Common myeloid progenitor, CD34-positive (primary cell): Measurements from ENCODE around the gene KRTAP12-1.

ENCODE experiments used
- CTCF ChIA-PET: fragments of 350-600 bp; sonication (Branson Sonifier 250); formaldehyde crosslinking; loops from one replicate; lab custom pipeline; 2021; ENCODE audit warnings: antibody characterized with exemption; lab: Charles Lee
- POLR2A ChIA-PET: fragments of 350-600 bp; sonication (Branson Sonifier 250); formaldehyde crosslinking; loops from one replicate; lab custom pipeline; 2021; ENCODE audit warnings: antibody characterized with exemption; lab: Charles Lee
- DNase-seq, 3 donors: peaks; one replicate each; pipeline versions ENCODE4 v3.0.0 to v3.0.0-alpha.2; 2013
- H3K27ac ChIP-seq, 2 experiments: 1 replicate in 1 of 2; 2 replicates in 1 of 2; pipeline ENCODE4 v1.7.0; 2013; ENCODE audit warnings: inconsistent platforms in 2 of 2, low read length in 2 of 2, mild to moderate bottlenecking in 2 of 2, low read depth in 1 of 2, moderate library complexity in 1 of 2; ENCODE audit not compliant: severe bottlenecking in 2 of 2, insufficient read depth in 1 of 2, poor library complexity in 1 of 2
- H3K27me3 ChIP-seq, 5 experiments: replicated peaks in 2 of 5; 1 replicate in 3 of 5; 2 replicates in 2 of 5; pipeline versions ENCODE4 v1.6.1 to v1.7.0; 2013; ENCODE audit warnings: low read length in 4 of 5, mild to moderate bottlenecking in 2 of 5, moderate library complexity in 2 of 5, inconsistent platforms in 1 of 5; ENCODE audit not compliant: insufficient read depth in 5 of 5, control insufficient read depth in 4 of 5
- H3K36me3 ChIP-seq, 4 experiments: 1 replicate in 2 of 4; 2 replicates in 2 of 4; pipeline versions ENCODE4 v1.6.1 to v1.7.0; 2013; ENCODE audit warnings: low read length in 3 of 4, control low read depth in 1 of 4, mild to moderate bottlenecking in 1 of 4; ENCODE audit not compliant: control insufficient read depth in 4 of 4, insufficient read depth in 4 of 4
- H3K4me1 ChIP-seq, 4 experiments: 1 replicate in 3 of 4; 2 replicates in 1 of 4; pipeline versions ENCODE4 v1.6.1 to v1.7.1; 2013; ENCODE audit warnings: low read length in 3 of 4, mild to moderate bottlenecking in 3 of 4, control low read depth in 1 of 4, inconsistent platforms in 1 of 4, moderate library complexity in 1 of 4; ENCODE audit not compliant: control insufficient read depth in 4 of 4, insufficient read depth in 4 of 4; ENCODE audit errors: control extremely low read depth in 1 of 4
- H3K4me3 ChIP-seq, 7 experiments: 1 replicate in 4 of 7; 2 replicates in 3 of 7; pipeline versions ENCODE4 v1.5.1 to v1.7.0; 2013; ENCODE audit warnings: mild to moderate bottlenecking in 7 of 7, low read length in 6 of 7, moderate library complexity in 6 of 7, inconsistent platforms in 2 of 7, low read depth in 2 of 7, control low read depth in 1 of 7; ENCODE audit not compliant: insufficient read depth in 4 of 7, control insufficient read depth in 1 of 7; ENCODE audit errors: extremely low read depth in 1 of 7
- H3K9me3 ChIP-seq, 5 experiments: 1 replicate in 4 of 5; 2 replicates in 1 of 5; pipeline versions ENCODE4 v1.6.1 to v1.7.1; 2013; ENCODE audit warnings: low read length in 4 of 5, mild to moderate bottlenecking in 2 of 5, inconsistent platforms in 1 of 5, low read depth in 1 of 5, moderate library complexity in 1 of 5; ENCODE audit not compliant: control insufficient read depth in 4 of 5, insufficient read depth in 2 of 5; ENCODE audit errors: control extremely low read depth in 1 of 5
- WGBS: methylation state at CpG from one replicate; pipeline ENCODE4 v1.1.5; 2013; ENCODE audit not compliant: insufficient coverage; 5-methylcytosine and 5-hydroxymethylcytosine counted together

Gene KRTAP12-1

GRCh38 chr21:44684077-44684476, 2.1 kb upstream of the KRTAP12-1 start:
- H3K36me3 ChIP-seq, result no peaks in the 10 kb centered on the region
- CTCF ChIA-PET, result no interaction called here
- 83% methylated on average over 6 of the region's 7 CpGs for WGBS

GRCh38 chr21:44682580-44683151, 703 bp upstream of the KRTAP12-1 start:
- peaks cover 0 to 4% (median 2%) of the 10 kb centered on the region in 5 experiments for H3K27me3 ChIP-seq
- 88% methylated on average over 14 of the region's 15 CpGs for WGBS
- CTCF ChIA-PET, result no interaction called here
- peaks cover 0 to 2% (median 0%) of the 10 kb centered on the region in 5 experiments for H3K9me3 ChIP-seq
- peaks cover 0 to 16% (median 10%) of the 10 kb centered on the region in 4 experiments for H3K4me1 ChIP-seq
- H3K36me3 ChIP-seq, result no peaks in the 10 kb centered on the region
- POLR2A ChIA-PET, result no interaction called here
- H3K4me3 ChIP-seq, result no peak overlapping the region
- no peak for DNase-seq
- H3K27ac ChIP-seq, result no peak overlapping the region

More at GRCh38 chr21:44684077-44684476, 2.1 kb upstream of the KRTAP12-1 start:
- POLR2A ChIA-PET, result no interaction called here
- DNase-seq, result no peak
- H3K9me3 ChIP-seq, result no peaks in the 10 kb centered on the region
- H3K27me3 ChIP-seq, result peaks cover 0 to 4% (median 0%) of the 10 kb centered on the region in 5 experiments
- H3K4me3 ChIP-seq, result no peak overlapping the region
- no peak overlapping the region for H3K27ac ChIP-seq
- peaks cover 0 to 16% (median 10%) of the 10 kb centered on the region in 4 experiments for H3K4me1 ChIP-seq

- ChIA-PET CTCF (no interaction called here), POLR2A (no interaction called here)
- peaks cover 0 to 6% (median 0%) of the 10 kb centered on the region in 5 experiments for H3K9me3 ChIP-seq
- no peaks in the 10 kb centered on the region for H3K36me3 ChIP-seq
- no peak for DNase-seq
- no peak overlapping the region for H3K4me3 ChIP-seq
- 79% methylated on average over 7 of the region's 11 CpGs for WGBS
- peaks cover 0 to 5% (median 2%) of the 10 kb centered on the region in 4 experiments for H3K4me1 ChIP-seq
- no peak overlapping the region for H3K27ac ChIP-seq
- peaks cover 0 to 4% (median 0%) of the 10 kb centered on the region in 5 experiments for H3K27me3 ChIP-seq
Measured at GRCh38 chr21:44681152-44681551, 811 bp downstream of the KRTAP12-1 start.

DNA sequence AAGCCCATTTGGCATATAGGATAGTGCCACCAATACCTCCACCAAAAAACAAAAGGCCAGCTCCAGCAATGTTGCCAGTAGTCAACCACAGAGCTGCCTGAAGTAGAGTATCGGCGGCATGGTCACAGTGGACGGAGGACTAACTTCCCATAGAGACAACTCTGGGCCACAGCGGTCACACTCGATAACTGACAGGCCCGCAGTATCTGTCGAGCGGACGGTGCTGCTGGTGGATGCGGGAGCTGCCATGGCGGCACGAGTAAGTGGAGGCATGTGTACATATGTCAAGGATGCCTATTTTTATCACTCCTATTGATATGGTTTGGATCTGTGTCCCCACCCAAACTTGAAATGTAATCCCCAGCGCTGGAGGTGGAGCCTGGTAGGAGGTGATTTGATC, 4.1 kb downstream of the KRTAP12-1 start:
- no peak overlapping the region for H3K27ac ChIP-seq
- no peaks in the 10 kb centered on the region for H3K4me1 ChIP-seq
- H3K36me3 ChIP-seq, result no peaks in the 10 kb centered on the region
- peaks cover 0 to 5% (median 0%) of the 10 kb centered on the region in 5 experiments for H3K27me3 ChIP-seq
- peaks cover 0 to 15% (median 0%) of the 10 kb centered on the region in 5 experiments for H3K9me3 ChIP-seq
- ChIA-PET POLR2A (no interaction called here), CTCF (no interaction called here)
- H3K4me3 ChIP-seq, result no peak overlapping the region
- 96% methylated on average over 12 of the region's 13 CpGs for WGBS
- no peak for DNase-seq

- H3K4me1 ChIP-seq, result no peaks in the 10 kb centered on the region
- H3K9me3 ChIP-seq, result peaks cover 0 to 43% (median 12%) of the 10 kb centered on the region in 5 experiments
- H3K27me3 ChIP-seq, result peaks cover 0 to 4% (median 0%) of the 10 kb centered on the region in 5 experiments
- POLR2A ChIA-PET, result no interaction called here
- CTCF ChIA-PET, result no interaction called here
- DNase-seq, result no peak
- H3K27ac ChIP-seq, result no peak overlapping the region
- no CpG with 5 or more reads among the region's 1 CpG for WGBS
- no peaks in the 10 kb centered on the region for H3K36me3 ChIP-seq
- H3K4me3 ChIP-seq, result no peak overlapping the region
Measured at GRCh38 chr21:44671911-44672310, 10.1 kb downstream of the KRTAP12-1 start.

DNA sequence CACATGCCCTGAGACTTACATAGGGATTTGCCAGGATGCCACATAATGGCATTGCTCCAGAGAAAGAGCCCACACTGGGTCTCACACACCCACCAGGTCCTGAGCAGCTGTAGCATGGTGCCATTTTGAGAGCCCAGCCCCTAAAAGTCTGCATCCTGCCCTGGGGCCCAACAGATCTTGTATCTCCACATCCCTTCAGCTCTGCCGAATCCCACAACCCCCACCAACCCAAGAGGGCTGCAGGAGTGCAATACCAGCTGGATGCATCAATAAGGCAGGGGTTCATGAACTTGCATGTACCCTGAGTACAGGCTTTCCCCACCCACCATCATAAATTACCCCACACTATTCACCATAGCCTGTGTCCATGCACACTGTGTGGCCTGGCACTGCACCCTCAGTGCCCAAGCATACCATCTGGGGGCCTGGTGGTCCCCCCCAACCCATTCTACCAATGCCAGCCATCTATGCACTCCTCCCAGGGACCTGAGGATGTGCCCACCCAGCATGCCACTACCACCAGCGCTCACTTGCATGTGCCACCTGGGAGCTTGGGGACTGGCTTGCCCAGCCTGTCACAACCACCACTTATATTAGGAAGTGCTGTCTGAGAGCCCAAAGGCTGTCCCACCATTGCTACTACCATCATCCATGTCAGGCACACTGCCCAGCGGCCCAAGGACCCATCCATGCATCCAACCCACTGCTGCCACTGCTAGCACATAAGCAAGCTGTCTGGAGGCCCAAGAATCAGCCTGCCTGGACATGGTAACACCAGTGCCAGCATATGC, 11.1 kb downstream of the KRTAP12-1 start:
- H3K36me3 ChIP-seq, result no peaks in the 10 kb centered on the region
- CTCF ChIA-PET, result no interaction called here

DNA sequence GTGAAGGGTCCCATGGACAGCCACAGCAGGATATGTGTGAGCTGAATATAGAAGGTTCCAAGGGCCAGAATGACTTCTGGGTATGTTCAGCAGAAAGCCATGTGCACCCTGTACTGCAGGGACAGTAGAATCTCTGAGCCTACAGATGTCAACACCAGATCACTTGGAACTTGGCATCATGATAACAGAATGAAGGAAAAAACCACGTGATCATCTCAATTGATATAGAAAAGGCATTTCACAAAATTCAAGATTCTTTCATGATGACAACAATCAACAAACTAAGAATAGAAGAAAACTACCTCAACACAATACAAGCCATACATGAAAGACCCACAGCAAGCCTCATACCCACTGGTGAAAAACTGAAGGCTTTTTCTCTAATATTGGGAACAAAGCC, 14.4 kb downstream of the KRTAP12-1 start:
- H3K4me3 ChIP-seq, result no peak overlapping the region
- peaks cover 0 to 13% (median 0%) of the 10 kb centered on the region in 5 experiments for H3K27me3 ChIP-seq
- POLR2A ChIA-PET, result no interaction called here
- H3K27ac ChIP-seq, result no peak overlapping the region
- peaks cover 0 to 31% (median 12%) of the 10 kb centered on the region in 5 experiments for H3K9me3 ChIP-seq
- DNase-seq, result no peak
- CTCF ChIA-PET, result no interaction called here
- H3K4me1 ChIP-seq, result no peaks in the 10 kb centered on the region
- no CpG with 5 or more reads among the region's 1 CpG for WGBS
- no peaks in the 10 kb centered on the region for H3K36me3 ChIP-seq

More for the DNA sequence above, 11.1 kb downstream of the KRTAP12-1 start:
- POLR2A ChIA-PET, result no interaction called here
- no peak for DNase-seq
- Histone ChIP-seq H3K4me1 (no peaks in the 10 kb centered on the region), H3K4me3 (no peak overlapping the region), H3K27ac (no peak overlapping the region), H3K27me3 (peaks cover 0 to 10% (median 0%) of the 10 kb centered on the region in 5 experiments), H3K9me3 (peaks cover 0 to 37% (median 12%) of the 10 kb centered on the region in 5 experiments)
- 93% methylated on average over 2 of the region's 3 CpGs for WGBS
